ENCODE data around the gene ATAD3B. TPM values are rescaled to one million over a fixed set of nuclear protein-coding genes. Genes with fewer than 3 reads are reported as not detected.

Gene ATAD3B
- total RNA-seq, 5 donors from 2014 or later (not counting 1 experiment from before 2014, with no cell fraction given) = 52.1 to 69.3 (median 57.2) TPM

DNA sequence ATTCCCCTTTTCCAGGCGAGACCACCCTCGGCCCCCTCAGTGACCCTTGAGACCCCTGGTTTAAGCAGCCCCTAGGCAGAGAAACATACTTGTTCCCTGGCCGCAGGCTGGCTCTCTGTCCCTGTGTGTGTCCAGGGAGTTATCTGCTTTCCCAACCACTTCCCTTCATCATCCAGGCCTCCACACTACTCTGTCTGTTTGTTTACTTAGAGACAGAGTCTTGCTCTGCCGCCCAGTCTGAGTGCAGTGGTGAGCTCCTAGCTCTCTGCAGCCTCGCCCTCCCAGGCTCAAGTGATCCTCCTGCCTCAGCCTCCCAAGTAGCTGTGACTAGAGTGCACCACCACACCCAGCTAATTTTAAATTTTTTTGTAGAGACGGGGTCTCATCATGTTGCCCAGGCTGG lies 41.9 kb upstream of the ATAD3B start:
- 80% methylated on average over 3 of the region's 6 CpGs for whole genome bisulfite sequencing (ENCODE audit: insufficient coverage)
- no peak overlapping the region for H3K27ac Mint-ChIP-seq

DNA sequence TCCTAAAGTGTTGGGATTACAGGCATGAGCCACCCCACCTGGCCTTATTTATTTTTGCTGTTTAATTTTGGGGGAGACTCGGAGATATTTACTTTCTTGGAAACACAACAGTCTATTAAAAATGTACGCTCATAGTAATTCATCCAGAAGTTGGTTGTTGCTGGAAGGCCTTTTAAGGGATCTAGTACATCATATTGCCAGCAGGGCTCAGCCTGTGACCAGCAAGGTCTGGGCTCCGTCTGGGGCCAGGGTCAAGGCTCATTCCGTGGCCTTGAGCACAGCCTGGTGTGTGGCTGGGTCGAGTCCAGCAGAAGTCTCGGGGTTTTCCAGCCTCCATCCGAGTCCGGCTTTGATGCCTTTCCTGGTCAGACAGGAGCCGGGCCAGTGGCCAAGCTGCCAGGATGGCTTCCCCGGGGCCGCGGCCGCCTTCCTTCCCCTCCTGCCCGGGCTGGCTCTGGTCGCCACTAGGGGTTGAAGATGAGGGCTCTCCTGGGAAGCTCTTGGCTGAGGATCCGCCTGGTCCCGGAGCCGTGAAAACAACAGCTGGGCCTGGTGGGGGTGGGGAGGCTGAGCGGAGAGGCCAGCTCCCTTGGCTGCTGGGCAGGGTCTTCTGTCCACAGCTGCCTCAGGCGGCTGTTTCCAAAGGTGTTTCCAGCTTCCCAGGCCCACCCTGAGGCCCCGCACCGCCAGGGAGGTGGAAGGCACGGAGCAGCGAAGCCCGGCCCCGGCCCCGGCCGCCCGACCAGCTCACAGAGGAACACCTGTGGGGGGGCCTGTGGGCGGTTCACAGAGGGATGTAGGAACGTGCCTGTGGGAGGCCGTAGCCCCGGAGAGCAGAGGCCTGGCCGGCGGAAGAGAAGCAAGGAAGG lies 41.2 kb upstream of the ATAD3B start:
- Mint-ChIP-seq H3K27ac (no peak overlapping the region), H3K27me3 (peaks cover 11 to 32% of the 10 kb centered on the region in 2 donors), H3K36me3 (no peaks in the 10 kb centered on the region), H3K9me3 (no peaks in the 10 kb centered on the region), H3K4me1 (peaks cover 7 to 10% (median 7%) of the 10 kb centered on the region in 3 donors), H3K4me3 (no peak overlapping the region)
- DNase-seq (no peak), ATAC-seq (replicated peaks in 1 of 4) (no peak)
- H3K27ac ChIP-seq (ENCODE audit: low read length) = no peak overlapping the region
- peaks cover 0 to 85% of the 10 kb centered on the region in 2 experiments for H3K27me3 ChIP-seq (replicated peaks in 1 of 2; ENCODE audit: control insufficient read depth in 2 of 2, extremely low read depth in 1 of 2, insufficient read depth in 2 of 2, low read length in 1 of 2)
- ChIA-PET POLR2A (no interaction called here), CTCF (interaction anchor here in 1 of 2 donors (0.6 kb wide), 1 partner anchor 13 kb away, joined by 13 read pairs; no protein-coding TSS in a partner anchor)
- WGBS (ENCODE audit: insufficient coverage) = 83% methylated on average over 25 of the region's 35 CpGs
- peaks cover 0 to 26% of the 10 kb centered on the region in 2 experiments for H3K4me1 ChIP-seq (ENCODE audit: control insufficient read depth in 1 of 2, extremely low read depth in 1 of 2, insufficient read depth in 2 of 2, low read length in 2 of 2)
- H3K36me3 ChIP-seq (ENCODE audit: control insufficient read depth in 2 of 2, extremely low read depth in 1 of 2, insufficient read depth in 1 of 2, low read length in 1 of 2) = no peaks in the 10 kb centered on the region
- H3K9me3 ChIP-seq = no peaks in the 10 kb centered on the region
- H3K4me3 ChIP-seq (ENCODE audit: control insufficient read depth in 1 of 2, extremely low read depth in 1 of 2, low read length in 1 of 2) = no peak overlapping the region

More for the DNA sequence above, 41.9 kb upstream of the ATAD3B start:
- ATAC-seq (replicated peaks in 1 of 4) = no peak
- no peaks in the 10 kb centered on the region for H3K9me3 Mint-ChIP-seq
- POLR2A ChIA-PET = no interaction called here
- H3K4me3 ChIP-seq (ENCODE audit: control insufficient read depth in 1 of 2, extremely low read depth in 1 of 2, low read length in 1 of 2) = no peak overlapping the region
- no peak overlapping the region for H3K4me3 Mint-ChIP-seq
- H3K27ac ChIP-seq (ENCODE audit: low read length) = no peak overlapping the region
- peaks cover 0 to 84% of the 10 kb centered on the region in 2 experiments for H3K27me3 ChIP-seq (replicated peaks in 1 of 2; ENCODE audit: control insufficient read depth in 2 of 2, extremely low read depth in 1 of 2, insufficient read depth in 2 of 2, low read length in 1 of 2)
- no peak for DNase-seq
- H3K4me1 Mint-ChIP-seq = peaks cover 3 to 7% (median 6%) of the 10 kb centered on the region in 3 donors
- no peaks in the 10 kb centered on the region for H3K36me3 Mint-ChIP-seq
- H3K27me3 Mint-ChIP-seq = peaks cover 7 to 32% of the 10 kb centered on the region in 2 donors
- CTCF ChIA-PET = no interaction called here
- H3K9me3 ChIP-seq = no peaks in the 10 kb centered on the region
- no peaks in the 10 kb centered on the region for H3K36me3 ChIP-seq (ENCODE audit: control insufficient read depth in 2 of 2, extremely low read depth in 1 of 2, insufficient read depth in 1 of 2, low read length in 1 of 2)
- H3K4me1 ChIP-seq (ENCODE audit: control insufficient read depth in 1 of 2, extremely low read depth in 1 of 2, insufficient read depth in 2 of 2, low read length in 2 of 2) = peaks cover 0 to 19% of the 10 kb centered on the region in 2 experiments

DNA sequence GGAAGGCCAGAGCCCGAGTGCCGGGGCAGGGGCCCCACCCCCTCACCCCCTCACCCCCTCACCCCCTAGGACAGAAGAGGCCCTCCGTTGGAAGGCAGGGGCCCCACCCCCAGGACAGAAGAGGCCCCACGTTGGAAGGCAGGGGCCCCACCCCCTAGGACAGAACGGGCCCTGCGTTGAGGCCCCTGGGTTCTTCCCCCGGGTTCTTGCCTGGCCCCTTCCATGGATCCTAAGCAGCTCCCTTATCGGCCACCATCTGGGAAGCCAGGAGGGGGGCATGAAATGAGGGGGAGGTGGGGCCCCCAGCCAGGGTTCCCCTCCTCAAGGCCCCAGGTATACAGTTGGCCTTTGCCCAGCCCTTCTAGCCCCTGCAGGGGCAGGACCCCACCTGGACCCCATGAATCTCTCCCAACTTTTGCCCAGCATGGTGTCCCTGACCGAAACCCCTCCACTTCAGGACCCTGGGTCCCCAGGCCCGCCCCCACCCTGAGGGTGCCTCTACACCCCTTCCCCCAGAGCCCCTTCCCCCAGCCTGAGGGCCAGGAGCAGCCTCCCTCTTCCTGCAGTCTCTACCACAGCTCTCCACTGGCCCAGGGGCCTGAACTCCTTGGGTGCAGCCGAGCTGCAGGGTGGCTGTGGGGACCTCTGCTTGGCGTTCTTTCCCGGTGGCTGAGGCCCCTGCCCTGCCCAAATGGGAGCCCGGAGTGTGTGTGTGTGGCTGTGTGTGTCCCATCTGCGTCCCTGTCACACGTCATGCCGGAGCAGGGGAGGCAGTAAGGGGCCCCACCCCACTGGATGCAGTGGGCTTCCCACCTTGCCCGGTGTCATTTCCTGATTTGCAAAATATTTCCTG lies 40.3 kb upstream of the ATAD3B start:
- ChIA-PET POLR2A (no interaction called here), CTCF (interaction anchor here in 1 of 2 donors (0.6 kb wide), 1 partner anchor 13 kb away, joined by 13 read pairs; no protein-coding TSS in a partner anchor)
- Histone ChIP-seq H3K4me3 (ENCODE audit: control insufficient read depth in 1 of 2, extremely low read depth in 1 of 2, low read length in 1 of 2) (no peak overlapping the region), H3K4me1 (ENCODE audit: control insufficient read depth in 1 of 2, extremely low read depth in 1 of 2, insufficient read depth in 2 of 2, low read length in 2 of 2) (peaks cover 2 to 30% of the 10 kb centered on the region in 2 experiments), H3K9me3 (no peaks in the 10 kb centered on the region), H3K36me3 (ENCODE audit: control insufficient read depth in 2 of 2, extremely low read depth in 1 of 2, insufficient read depth in 1 of 2, low read length in 1 of 2) (no peaks in the 10 kb centered on the region), H3K27ac (ENCODE audit: low read length) (no peak overlapping the region), H3K27me3 (replicated peaks in 1 of 2; ENCODE audit: control insufficient read depth in 2 of 2, extremely low read depth in 1 of 2, insufficient read depth in 2 of 2, low read length in 1 of 2) (peaks cover 0 to 83% of the 10 kb centered on the region in 2 experiments)
- Mint-ChIP-seq H3K36me3 (no peaks in the 10 kb centered on the region), H3K9me3 (no peaks in the 10 kb centered on the region), H3K27ac (no peak overlapping the region), H3K4me1 (peaks cover 7 to 11% (median 8%) of the 10 kb centered on the region in 3 donors), H3K4me3 (no peak overlapping the region), H3K27me3 (peaks cover 11 to 35% of the 10 kb centered on the region in 2 donors)
- no peak for ATAC-seq (replicated peaks in 1 of 4)
- no peak for DNase-seq
- WGBS (ENCODE audit: insufficient coverage) = 73% methylated on average over 5 of the region's 18 CpGs

DNA sequence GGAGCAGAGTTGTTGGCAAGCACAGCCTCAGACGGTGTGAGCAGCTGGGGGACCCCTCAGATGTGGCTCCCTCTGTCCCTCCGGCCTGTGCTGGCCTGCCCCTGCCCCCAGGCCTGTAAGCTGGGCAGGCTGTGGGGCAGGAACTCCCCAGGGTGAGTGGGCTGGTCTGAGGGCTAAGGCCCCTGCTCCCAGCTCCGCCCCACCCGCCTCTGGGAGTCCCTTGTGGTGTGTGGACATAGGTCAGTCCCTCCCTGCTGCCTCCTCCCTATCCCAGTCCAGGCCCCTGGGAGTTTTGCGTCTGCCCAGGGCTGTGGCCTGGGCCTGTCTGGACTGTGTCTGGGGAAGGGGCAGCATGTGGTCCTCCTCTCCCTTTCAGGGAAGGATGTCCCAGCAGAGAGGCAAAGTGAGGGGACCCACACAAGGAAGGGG lies 39.7 kb upstream of the ATAD3B start:
- Histone ChIP-seq H3K36me3 (ENCODE audit: control insufficient read depth in 2 of 2, extremely low read depth in 1 of 2, insufficient read depth in 1 of 2, low read length in 1 of 2) (no peaks in the 10 kb centered on the region), H3K27me3 (replicated peaks in 1 of 2; ENCODE audit: control insufficient read depth in 2 of 2, extremely low read depth in 1 of 2, insufficient read depth in 2 of 2, low read length in 1 of 2) (peaks cover 0 to 83% of the 10 kb centered on the region in 2 experiments), H3K4me3 (ENCODE audit: control insufficient read depth in 1 of 2, extremely low read depth in 1 of 2, low read length in 1 of 2) (no peak overlapping the region), H3K9me3 (no peaks in the 10 kb centered on the region), H3K27ac (ENCODE audit: low read length) (no peak overlapping the region), H3K4me1 (ENCODE audit: control insufficient read depth in 1 of 2, extremely low read depth in 1 of 2, insufficient read depth in 2 of 2, low read length in 2 of 2) (peaks cover 2 to 30% of the 10 kb centered on the region in 2 experiments)
- Mint-ChIP-seq H3K27ac (no peak overlapping the region), H3K4me1 (peaks cover 7 to 13% (median 12%) of the 10 kb centered on the region in 3 donors), H3K27me3 (peaks cover 11 to 37% of the 10 kb centered on the region in 2 donors), H3K9me3 (no peaks in the 10 kb centered on the region), H3K36me3 (no peaks in the 10 kb centered on the region), H3K4me3 (no peak overlapping the region)
- CTCF ChIA-PET = no interaction called here
- no peak for ATAC-seq (replicated peaks in 1 of 4)
- POLR2A ChIA-PET = no interaction called here
- DNase-seq = no peak
- WGBS (ENCODE audit: insufficient coverage) = 43% methylated on average over 2 of the region's 5 CpGs

DNA sequence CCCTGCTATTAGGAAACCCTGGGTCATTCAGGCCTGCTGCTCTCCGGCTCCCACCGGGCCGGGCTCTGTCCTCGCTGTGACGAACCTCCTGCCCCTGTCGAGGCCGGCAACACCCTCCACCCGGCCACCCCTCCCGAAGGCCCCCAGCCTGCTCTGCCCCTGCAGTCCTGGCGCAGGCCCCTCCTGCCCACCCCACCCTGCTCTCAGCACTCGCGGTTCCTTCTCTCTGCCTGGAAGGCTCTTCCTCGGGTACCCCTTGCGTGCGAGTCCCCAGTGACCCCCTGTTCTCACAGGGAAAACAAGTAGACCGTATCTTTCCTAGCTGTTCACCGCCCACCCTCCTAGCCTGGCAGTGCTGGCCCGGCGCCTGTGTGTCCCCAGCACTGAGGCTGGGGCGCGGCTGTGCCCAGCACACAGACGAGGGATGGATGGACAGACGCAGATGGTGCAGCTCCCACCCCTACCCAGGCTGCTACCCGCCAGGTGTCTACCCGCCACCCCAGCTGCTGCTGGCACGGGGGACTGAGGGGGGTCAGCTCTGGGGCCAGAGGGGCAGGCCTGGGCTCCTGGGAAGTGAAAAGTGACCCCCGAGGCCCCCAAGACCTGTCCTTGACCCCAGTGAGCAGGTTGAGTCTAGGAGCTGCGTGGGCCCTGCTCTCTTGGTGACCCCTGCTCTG lies 39.2 kb upstream of the ATAD3B start:
- ATAC-seq (replicated peaks in 1 of 4) = no peak
- Mint-ChIP-seq H3K4me1 (peaks cover 7 to 13% (median 12%) of the 10 kb centered on the region in 3 donors), H3K27me3 (peaks cover 11 to 39% of the 10 kb centered on the region in 2 donors), H3K4me3 (no peak overlapping the region), H3K9me3 (no peaks in the 10 kb centered on the region), H3K36me3 (no peaks in the 10 kb centered on the region), H3K27ac (no peak overlapping the region)
- 85% methylated on average over 26 of the region's 28 CpGs for WGBS (ENCODE audit: insufficient coverage)
- Histone ChIP-seq H3K4me3 (ENCODE audit: control insufficient read depth in 1 of 2, extremely low read depth in 1 of 2, low read length in 1 of 2) (no peak overlapping the region), H3K27me3 (replicated peaks in 1 of 2; ENCODE audit: control insufficient read depth in 2 of 2, extremely low read depth in 1 of 2, insufficient read depth in 2 of 2, low read length in 1 of 2) (peaks cover 0 to 85% of the 10 kb centered on the region in 2 experiments), H3K9me3 (no peaks in the 10 kb centered on the region), H3K27ac (ENCODE audit: low read length) (no peak overlapping the region), H3K36me3 (ENCODE audit: control insufficient read depth in 2 of 2, extremely low read depth in 1 of 2, insufficient read depth in 1 of 2, low read length in 1 of 2) (no peaks in the 10 kb centered on the region), H3K4me1 (ENCODE audit: control insufficient read depth in 1 of 2, extremely low read depth in 1 of 2, insufficient read depth in 2 of 2, low read length in 2 of 2) (peaks cover 2 to 30% of the 10 kb centered on the region in 2 experiments)
- no peak for DNase-seq
- CTCF ChIA-PET = no interaction called here
- POLR2A ChIA-PET = no interaction called here

All from T-cell (primary cell).